ENCODE measurements around the gene JOSD2. TPM values are rescaled to one million over a fixed set of nuclear protein-coding genes. Genes with fewer than 3 reads are reported as not detected.

Gene JOSD2
- total RNA-seq, 1 donor from 2014 or later = 39.9 TPM

DNA sequence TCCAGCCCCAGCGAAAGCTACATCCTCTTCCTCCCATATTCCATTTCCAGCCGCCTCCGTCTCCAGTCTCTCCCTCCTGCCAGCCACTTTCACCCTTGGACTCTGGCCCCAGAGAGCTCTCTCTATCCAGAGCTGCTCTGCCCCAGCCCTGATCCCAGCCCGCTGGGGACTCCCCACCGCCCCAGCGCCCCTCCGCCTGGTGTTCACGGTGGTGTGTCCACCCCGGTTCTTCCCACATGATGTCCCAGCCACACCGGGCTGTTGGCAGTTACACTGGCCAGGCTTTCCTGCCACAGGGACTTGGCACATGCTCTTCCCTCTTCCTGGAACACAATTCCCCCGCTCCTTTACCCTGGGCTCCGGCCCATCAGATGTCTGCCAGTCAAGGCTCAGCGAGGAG lies 46.0 kb downstream of the JOSD2 start:
- Mint-ChIP-seq H3K36me3 (ENCODE audit: low read depth) (no peaks in the 10 kb centered on the region), H3K27ac (no peak overlapping the region), H3K27me3 (ENCODE audit: low read depth) (no peaks in the 10 kb centered on the region), H3K4me1 (ENCODE audit: low read depth) (peaks cover 10% of the 10 kb centered on the region), H3K9me3 (no peaks in the 10 kb centered on the region), H3K4me3 (ENCODE audit: low read depth) (no peak overlapping the region)
- intact Hi-C loops (cut with micrococcal nuclease) = no loop called here
- DNase-seq (ENCODE audit: low spot score) = no peak

DNA sequence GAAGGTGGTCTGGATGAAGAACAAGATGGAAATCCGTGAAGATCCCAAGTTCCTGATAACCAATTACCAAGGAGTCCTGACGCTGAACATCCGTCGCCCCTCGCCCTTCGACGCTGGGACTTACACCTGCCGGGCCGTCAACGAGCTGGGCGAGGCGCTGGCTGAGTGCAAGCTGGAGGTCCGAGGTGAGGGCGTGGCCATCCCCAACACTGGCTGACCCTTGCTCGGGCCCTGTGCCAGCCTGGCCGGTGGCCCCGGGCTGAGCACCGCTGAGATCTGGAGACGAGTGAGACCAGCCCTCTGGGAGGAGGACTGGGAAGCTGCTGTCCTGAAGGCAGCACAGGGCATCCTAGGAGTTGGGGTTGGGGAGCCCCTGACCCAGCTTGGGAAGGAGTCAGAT lies 46.6 kb downstream of the JOSD2 start:
- no peaks in the 10 kb centered on the region for H3K9me3 Mint-ChIP-seq
- intact Hi-C loops (cut with micrococcal nuclease) = no loop called here

DNA sequence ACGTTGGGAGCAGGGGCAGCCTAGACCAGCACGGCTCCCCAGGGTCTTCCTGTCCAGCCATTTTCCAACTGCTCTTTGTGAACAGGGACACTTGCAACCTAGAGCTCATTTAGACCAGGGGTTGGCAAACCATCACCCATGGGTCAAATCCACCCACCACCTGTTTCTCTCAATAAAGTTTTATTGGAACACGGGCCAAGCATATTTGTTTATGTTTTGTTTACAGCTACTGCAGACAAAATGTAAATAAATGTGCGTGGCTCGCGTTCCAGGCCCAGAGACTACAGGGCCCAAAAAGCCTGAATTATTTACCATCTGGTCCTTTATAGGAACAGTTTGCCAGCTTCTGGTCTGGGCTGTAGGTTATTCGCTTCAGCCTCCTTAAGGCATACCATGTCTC lies 48.0 kb downstream of the JOSD2 start:
- intact Hi-C loops (cut with micrococcal nuclease) = no loop called here
- no peaks in the 10 kb centered on the region for H3K36me3 Mint-ChIP-seq (ENCODE audit: low read depth)
- no peak overlapping the region for H3K27ac Mint-ChIP-seq
- H3K4me1 Mint-ChIP-seq (ENCODE audit: low read depth) = peaks cover 12% of the 10 kb centered on the region
- H3K9me3 Mint-ChIP-seq = no peaks in the 10 kb centered on the region
- DNase-seq (ENCODE audit: low spot score) = no peak
- H3K4me3 Mint-ChIP-seq (ENCODE audit: low read depth) = no peak overlapping the region
- no peaks in the 10 kb centered on the region for H3K27me3 Mint-ChIP-seq (ENCODE audit: low read depth)

More for the DNA sequence above, 46.6 kb downstream of the JOSD2 start:
- Mint-ChIP-seq H3K4me3 (ENCODE audit: low read depth) (no peak overlapping the region), H3K27me3 (ENCODE audit: low read depth) (no peaks in the 10 kb centered on the region), H3K36me3 (ENCODE audit: low read depth) (no peaks in the 10 kb centered on the region), H3K27ac (no peak overlapping the region), H3K4me1 (ENCODE audit: low read depth) (peaks cover 12% of the 10 kb centered on the region)
- no peak for DNase-seq (ENCODE audit: low spot score)

DNA sequence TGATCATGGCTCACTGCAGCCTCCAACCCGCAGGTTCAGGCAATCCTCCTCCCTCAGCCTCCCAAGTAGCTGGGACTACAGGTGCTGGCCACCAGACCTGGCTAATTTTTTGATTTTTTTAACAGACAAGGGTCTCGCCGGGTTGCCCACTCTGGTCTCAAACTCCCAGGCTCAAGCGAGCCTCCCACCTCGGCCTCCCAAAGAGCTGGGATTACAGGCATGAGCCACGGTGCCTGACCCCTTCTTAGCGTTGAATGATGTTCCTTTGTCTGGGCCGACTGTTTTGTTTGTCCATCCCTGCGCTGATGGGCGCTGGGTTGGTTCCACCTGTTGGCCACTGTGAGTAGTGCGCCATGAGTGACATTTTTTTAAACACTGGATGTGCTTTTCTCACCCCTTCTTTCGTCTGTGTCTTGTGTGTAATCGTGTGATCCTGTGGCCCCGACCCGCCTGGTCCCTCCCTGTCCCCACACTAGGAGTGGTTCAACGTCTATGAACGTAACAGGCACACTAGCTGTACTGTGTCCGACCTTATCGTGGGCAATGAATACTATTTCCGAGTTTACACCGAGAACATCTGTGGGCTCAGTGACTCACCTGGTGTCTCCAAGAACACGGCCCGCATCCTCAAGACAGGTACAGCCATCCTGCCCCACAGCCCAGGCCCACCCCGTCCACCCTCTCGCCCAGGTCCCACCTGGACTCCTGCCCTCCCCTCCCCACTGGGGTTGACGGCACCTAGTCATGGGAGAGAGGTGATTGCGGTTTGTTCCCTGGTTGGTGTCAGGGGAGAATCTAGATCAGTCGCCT lies 49.7 kb downstream of the JOSD2 start:
- Mint-ChIP-seq H3K4me3 (ENCODE audit: low read depth) (no peak overlapping the region), H3K36me3 (ENCODE audit: low read depth) (no peaks in the 10 kb centered on the region), H3K27ac (no peak overlapping the region), H3K4me1 (ENCODE audit: low read depth) (peaks cover 12% of the 10 kb centered on the region), H3K9me3 (no peaks in the 10 kb centered on the region), H3K27me3 (ENCODE audit: low read depth) (peaks cover 4% of the 10 kb centered on the region)
- intact Hi-C loops (cut with micrococcal nuclease) = loop anchor here (1.0 kb wide), 1 partner anchor 104 kb away; no protein-coding TSS in a partner anchor
- DNase-seq (ENCODE audit: low spot score) = peak; percentile 57

DNA sequence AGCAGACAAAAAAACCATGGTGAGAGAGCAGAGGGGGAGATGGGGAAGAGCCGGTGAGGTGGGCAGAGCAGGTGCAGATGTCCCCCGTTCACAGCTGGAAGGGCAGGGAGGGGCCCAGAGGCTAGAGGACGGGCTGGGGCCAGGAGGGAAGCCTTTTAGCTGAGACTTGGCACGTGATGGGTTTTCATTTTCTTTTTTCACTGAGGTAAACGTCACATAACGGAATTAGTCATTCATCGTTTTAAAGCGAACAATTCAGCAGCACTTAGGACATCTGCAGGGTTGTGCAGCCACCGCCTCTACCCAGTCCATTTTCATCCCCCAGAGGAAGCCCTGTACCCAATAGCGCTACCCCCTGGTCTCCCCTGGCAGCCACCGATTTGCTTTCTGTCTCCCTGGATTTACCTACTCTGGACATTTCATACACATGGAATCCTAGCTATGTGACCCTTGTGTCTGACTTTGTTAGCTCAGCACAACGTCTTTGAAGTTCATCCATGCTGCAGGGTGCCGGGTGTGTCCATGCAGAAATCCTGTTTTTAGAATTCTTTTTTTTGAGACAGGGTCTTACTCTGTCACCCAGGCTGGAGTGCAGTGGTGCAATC lies 50.7 kb downstream of the JOSD2 start:
- Mint-ChIP-seq H3K4me1 (ENCODE audit: low read depth) (peaks cover 12% of the 10 kb centered on the region), H3K27me3 (ENCODE audit: low read depth) (peaks cover 5% of the 10 kb centered on the region), H3K36me3 (ENCODE audit: low read depth) (no peaks in the 10 kb centered on the region), H3K4me3 (ENCODE audit: low read depth) (no peak overlapping the region), H3K9me3 (no peaks in the 10 kb centered on the region), H3K27ac (peak overlapping the region; percentile 42)
- no peak for DNase-seq (ENCODE audit: low spot score)
- intact Hi-C loops (cut with micrococcal nuclease) = no loop called here

DNA sequence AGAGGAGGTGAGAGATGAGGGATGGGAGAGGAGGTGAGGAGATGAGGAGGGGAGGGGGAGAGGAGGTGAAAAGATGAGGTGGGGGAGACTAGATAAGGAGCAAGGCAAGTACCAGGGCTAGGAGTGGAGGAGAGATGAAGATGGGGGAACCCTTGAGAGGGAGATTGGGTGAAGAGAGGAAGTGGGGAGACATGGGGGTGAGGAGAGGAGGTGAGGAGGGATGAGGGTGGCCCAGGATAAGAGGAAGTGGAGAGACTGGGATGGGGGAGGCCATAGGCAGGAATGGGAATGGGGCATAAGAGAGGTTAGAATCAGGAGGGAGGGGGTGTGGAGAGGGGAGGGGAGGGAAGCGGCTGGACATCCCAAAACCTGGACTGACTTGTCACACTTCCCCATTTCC lies 51.4 kb downstream of the JOSD2 start:
- no peaks in the 10 kb centered on the region for H3K9me3 Mint-ChIP-seq
- H3K4me3 Mint-ChIP-seq (ENCODE audit: low read depth) = no peak overlapping the region
- peaks cover 12% of the 10 kb centered on the region for H3K4me1 Mint-ChIP-seq (ENCODE audit: low read depth)
- H3K36me3 Mint-ChIP-seq (ENCODE audit: low read depth) = no peaks in the 10 kb centered on the region
- intact Hi-C loops (cut with micrococcal nuclease) = no loop called here
- no peak overlapping the region for H3K27ac Mint-ChIP-seq
- peaks cover 5% of the 10 kb centered on the region for H3K27me3 Mint-ChIP-seq (ENCODE audit: low read depth)
- DNase-seq (ENCODE audit: low spot score) = no peak

DNA sequence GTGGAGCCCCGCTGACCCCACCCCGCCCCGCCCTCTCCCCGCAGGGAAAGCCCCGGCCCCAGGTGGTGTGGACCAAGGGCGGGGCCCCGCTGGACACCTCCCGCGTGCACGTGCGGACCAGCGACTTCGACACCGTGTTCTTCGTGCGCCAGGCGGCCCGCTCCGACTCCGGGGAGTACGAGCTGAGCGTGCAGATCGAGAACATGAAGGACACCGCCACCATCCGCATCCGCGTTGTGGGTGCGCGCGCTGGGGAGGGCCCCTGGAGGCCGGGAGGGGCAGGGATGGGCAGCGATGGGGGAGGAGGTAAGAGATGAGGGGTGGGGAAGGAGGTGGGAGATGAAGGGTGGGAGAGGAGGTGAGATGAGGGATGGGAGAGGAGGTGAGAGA lies 51.9 kb downstream of the JOSD2 start:
- no peak overlapping the region for H3K27ac Mint-ChIP-seq
- H3K4me3 Mint-ChIP-seq (ENCODE audit: low read depth) = no peak overlapping the region
- H3K9me3 Mint-ChIP-seq = no peaks in the 10 kb centered on the region
- intact Hi-C loops (cut with micrococcal nuclease) = no loop called here
- no peak for DNase-seq (ENCODE audit: low spot score)
- no peaks in the 10 kb centered on the region for H3K36me3 Mint-ChIP-seq (ENCODE audit: low read depth)
- peaks cover 5% of the 10 kb centered on the region for H3K27me3 Mint-ChIP-seq (ENCODE audit: low read depth)
- peaks cover 12% of the 10 kb centered on the region for H3K4me1 Mint-ChIP-seq (ENCODE audit: low read depth)

DNA sequence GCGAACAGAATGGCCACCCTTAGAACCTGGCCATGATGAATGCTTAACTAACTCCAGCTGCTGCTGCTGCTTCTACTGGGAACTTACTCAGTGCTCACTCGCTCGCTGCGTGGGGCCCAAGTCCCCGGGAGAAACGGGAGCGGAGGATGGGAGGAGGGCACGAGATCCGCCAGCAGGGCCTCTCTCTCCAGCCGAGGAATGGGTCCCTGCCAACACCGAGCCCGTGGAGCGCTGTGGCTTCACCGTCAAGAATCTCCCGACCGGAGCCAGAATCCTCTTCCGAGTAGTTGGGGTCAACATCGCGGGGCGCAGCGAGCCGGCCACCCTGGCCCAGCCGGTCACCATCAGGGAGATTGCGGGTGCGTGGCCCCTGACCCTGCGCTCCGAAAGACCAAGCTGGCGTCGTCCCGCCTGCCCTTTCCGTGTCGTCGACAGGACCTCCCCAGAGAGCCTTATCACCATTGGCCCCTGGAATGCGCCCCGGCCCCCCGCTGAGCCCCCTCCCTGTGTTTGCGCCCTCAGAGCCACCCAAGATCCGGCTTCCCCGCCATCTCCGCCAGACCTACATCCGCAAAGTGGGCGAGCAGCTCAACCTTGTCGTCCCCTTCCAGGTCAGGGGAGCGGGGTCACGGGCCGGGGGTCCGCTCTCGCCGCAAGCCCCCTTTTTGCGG lies 52.5 kb downstream of the JOSD2 start:
- H3K27ac Mint-ChIP-seq = no peak overlapping the region
- no peaks in the 10 kb centered on the region for H3K36me3 Mint-ChIP-seq (ENCODE audit: low read depth)
- intact Hi-C loops (cut with micrococcal nuclease) = no loop called here
- peaks cover 5% of the 10 kb centered on the region for H3K27me3 Mint-ChIP-seq (ENCODE audit: low read depth)
- H3K9me3 Mint-ChIP-seq = no peaks in the 10 kb centered on the region
- H3K4me1 Mint-ChIP-seq (ENCODE audit: low read depth) = peaks cover 12% of the 10 kb centered on the region
- H3K4me3 Mint-ChIP-seq (ENCODE audit: low read depth) = no peak overlapping the region
- no peak for DNase-seq (ENCODE audit: low spot score)

DNA sequence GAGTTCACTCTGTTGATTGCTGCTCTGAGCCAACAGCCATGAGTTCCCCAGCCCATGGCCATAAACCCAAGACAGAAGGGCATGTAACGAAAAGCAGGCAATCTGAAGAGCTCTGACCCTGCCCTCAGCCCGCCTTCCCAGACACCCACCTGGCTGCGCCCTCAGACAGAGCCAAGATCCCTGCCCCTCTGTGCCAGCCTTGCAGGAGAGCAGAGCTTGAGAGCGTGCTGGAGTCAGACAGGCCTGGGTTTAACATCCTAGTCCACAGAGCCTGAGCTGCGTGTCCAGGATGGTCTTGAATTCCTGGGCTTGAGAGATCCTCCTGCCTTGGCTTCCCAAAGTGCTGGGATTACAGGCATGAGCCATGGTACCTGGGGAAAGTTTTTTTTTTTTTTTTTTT lies 53.7 kb downstream of the JOSD2 start:
- no peak overlapping the region for H3K27ac Mint-ChIP-seq
- H3K36me3 Mint-ChIP-seq (ENCODE audit: low read depth) = no peaks in the 10 kb centered on the region
- H3K27me3 Mint-ChIP-seq (ENCODE audit: low read depth) = peaks cover 5% of the 10 kb centered on the region

More for the DNA sequence above, 53.7 kb downstream of the JOSD2 start:
- no peak overlapping the region for H3K4me3 Mint-ChIP-seq (ENCODE audit: low read depth)
- H3K9me3 Mint-ChIP-seq = no peaks in the 10 kb centered on the region
- intact Hi-C loops (cut with micrococcal nuclease) = no loop called here
- DNase-seq (ENCODE audit: low spot score) = no peak
- peaks cover 12% of the 10 kb centered on the region for H3K4me1 Mint-ChIP-seq (ENCODE audit: low read depth)

Other genes with a start within 250 kb of the JOSD2 start
- 17.6 and 19.2 TPM in 2 replicates for gene KCNC3, start 181.8 kb downstream of the JOSD2 start, total RNA-seq
- 5.1 and 5.5 TPM in 2 replicates for gene NAPSA, start 145.6 kb downstream of the JOSD2 start, total RNA-seq
- gene NR1H2, start 134.7 kb downstream of the JOSD2 start, total RNA-seq = 76.1 and 79.9 TPM in 2 replicates
- 153 and 162 TPM in 2 replicates for gene POLD1, start 126.8 kb downstream of the JOSD2 start, total RNA-seq
- 0.66 and 0.80 TPM in 2 replicates for gene SPIB, start 92.3 kb downstream of the JOSD2 start, total RNA-seq
- 0.21 and 0.25 TPM in 2 replicates for gene MYBPC2, start 78.3 kb downstream of the JOSD2 start, total RNA-seq
- gene EMC10, start 34.7 kb downstream of the JOSD2 start, total RNA-seq = 76.0 and 76.2 TPM in 2 replicates
- 0.28 and 0.82 TPM in 2 replicates for gene GARIN5A, start 34.3 kb downstream of the JOSD2 start, total RNA-seq
- gene ASPDH, start 2.7 kb upstream of the JOSD2 start, total RNA-seq = not detected in 2 replicates
- 0.18 TPM in 1 of 2 replicates, not detected in the other for gene LRRC4B, start 57.2 kb upstream of the JOSD2 start, total RNA-seq
- 0.07 TPM in 1 of 2 replicates, not detected in the other for gene SYT3, start 128.7 kb upstream of the JOSD2 start, total RNA-seq
- gene C19orf81, start 138.3 kb upstream of the JOSD2 start, total RNA-seq = 1.5 TPM in 1 of 2 replicates, not detected in the other
- not detected in 2 replicates for gene SHANK1, start 208.6 kb upstream of the JOSD2 start, total RNA-seq
- gene CLEC11A, start 212.2 kb upstream of the JOSD2 start, total RNA-seq = 1.2 and 1.7 TPM in 2 replicates

All from activated T-helper 2 cell treated with anti-CD3 and anti-CD28 coated beads, Interferon-gamma antibody, Interleukin-2, Interleukin-4, amounts not matched to agents 10 μg/mL and 5 μg/mL and 100 μg/mL, durations not matched to agents 14 hours and 24 hours and 36 hours (primary cell).